GM23338 (cell line): ENCODE measurements around the gene SPATA2L.

Experiments
- CTCF ChIP-seq, 2 experiments: fragments of 200-600 bp in 1 of 2; sonication (generic) in 1 of 2; conservative IDR thresholded peaks; 2 replicates each; pipeline versions ENCODE4 v1.5.1 to v1.6.1; 2016 to 2017; ENCODE audit warnings: antibody characterized with exemption in 2 of 2, low read depth in 2 of 2, mild to moderate bottlenecking in 2 of 2, moderate library complexity in 1 of 2
- REST ChIP-seq: IDR thresholded peaks from one replicate; pipeline ENCODE4 v1.6.1; 2018; ENCODE audit warnings: antibody characterized with exemption; ENCODE audit not compliant: unreplicated experiment

- no peak for TF ChIP-seq CTCF (conservative IDR thresholded peaks at IDR 0.05; ENCODE audit: low read depth in 2 of 2)
- no peak for TF ChIP-seq REST
These were observed 36.5 kb upstream of the SPATA2L start for GRCh38 chr16:89738072-89738377.
